ENCODE measurements around the gene METTL24.

DNA sequence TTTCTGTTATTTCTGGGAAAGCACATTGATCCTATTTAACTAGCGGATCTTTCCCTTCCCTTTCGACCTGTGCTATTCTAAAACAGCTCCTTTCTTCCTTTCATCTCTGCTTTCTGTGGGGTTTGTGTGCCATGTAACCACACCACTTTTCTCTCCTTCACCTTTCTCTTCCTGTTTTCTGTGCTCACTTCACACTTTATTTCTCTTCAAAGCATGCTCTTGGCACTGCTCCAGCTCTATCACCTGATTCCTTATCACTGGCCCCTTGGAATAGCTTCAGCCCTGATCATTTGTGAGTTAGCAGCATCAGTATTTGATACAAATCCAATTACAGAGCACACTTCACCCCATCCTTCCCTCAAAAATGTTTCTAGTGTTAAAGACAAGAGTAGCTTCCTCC, 8.1 kb upstream of the METTL24 start:
- no peak for TF ChIP-seq EZH2phosphoT487 (IDR thresholded peaks at IDR 0.05; ENCODE audit: borderline replicate concordance)
- TF ChIP-seq, protein P1, sequence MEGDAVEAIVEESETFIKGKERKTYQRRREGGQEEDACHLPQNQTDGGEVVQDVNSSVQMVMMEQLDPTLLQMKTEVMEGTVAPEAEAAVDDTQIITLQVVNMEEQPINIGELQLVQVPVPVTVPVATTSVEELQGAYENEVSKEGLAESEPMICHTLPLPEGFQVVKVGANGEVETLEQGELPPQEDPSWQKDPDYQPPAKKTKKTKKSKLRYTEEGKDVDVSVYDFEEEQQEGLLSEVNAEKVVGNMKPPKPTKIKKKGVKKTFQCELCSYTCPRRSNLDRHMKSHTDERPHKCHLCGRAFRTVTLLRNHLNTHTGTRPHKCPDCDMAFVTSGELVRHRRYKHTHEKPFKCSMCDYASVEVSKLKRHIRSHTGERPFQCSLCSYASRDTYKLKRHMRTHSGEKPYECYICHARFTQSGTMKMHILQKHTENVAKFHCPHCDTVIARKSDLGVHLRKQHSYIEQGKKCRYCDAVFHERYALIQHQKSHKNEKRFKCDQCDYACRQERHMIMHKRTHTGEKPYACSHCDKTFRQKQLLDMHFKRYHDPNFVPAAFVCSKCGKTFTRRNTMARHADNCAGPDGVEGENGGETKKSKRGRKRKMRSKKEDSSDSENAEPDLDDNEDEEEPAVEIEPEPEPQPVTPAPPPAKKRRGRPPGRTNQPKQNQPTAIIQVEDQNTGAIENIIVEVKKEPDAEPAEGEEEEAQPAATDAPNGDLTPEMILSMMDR (conservative IDR thresholded peaks at IDR 0.05; ENCODE audit: low read length) = no peak
